ENCODE data around the gene PTPRJ.

- TF ChIP-seq CTCF (optimal IDR thresholded peaks at IDR 0.05 in 1 of 3, IDR thresholded peaks at IDR 0.05 in 1 of 3, conservative IDR thresholded peaks at IDR 0.05 in 1 of 3; ENCODE audit: extremely low read depth in 1 of 3, insufficient read depth in 2 of 3, low read length in 3 of 3) (no peak), EZH2 (IDR thresholded peaks at IDR 0.05; ENCODE audit: low read length) (no peak)
Measured at GRCh38 chr11:48018528-48019216, 38.3 kb downstream of the PTPRJ start.
